Stimulated activated CD8-positive, alpha-beta memory T cell treated with anti-CD3 and anti-CD28 coated beads, Interleukin-15, amount 100 ng/mL, for 4 hours (primary cell): ENCODE data around the gene TEX26.

ENCODE experiments used
- DNase-seq, 2 donors: peaks; one replicate each; pipeline ENCODE4 v3.0.0-alpha.2; 2020; ENCODE audit warnings: low read depth in 2 of 2

The TEX26 gene

GRCh38 chr13:31011901-31012654 lies 79.6 kb downstream of the TEX26 start:
- DNase-seq, result no peak

GRCh38 chr13:31012655-31013024 lies 80.2 kb downstream of the TEX26 start:
- DNase-seq, result no peak

DNA sequence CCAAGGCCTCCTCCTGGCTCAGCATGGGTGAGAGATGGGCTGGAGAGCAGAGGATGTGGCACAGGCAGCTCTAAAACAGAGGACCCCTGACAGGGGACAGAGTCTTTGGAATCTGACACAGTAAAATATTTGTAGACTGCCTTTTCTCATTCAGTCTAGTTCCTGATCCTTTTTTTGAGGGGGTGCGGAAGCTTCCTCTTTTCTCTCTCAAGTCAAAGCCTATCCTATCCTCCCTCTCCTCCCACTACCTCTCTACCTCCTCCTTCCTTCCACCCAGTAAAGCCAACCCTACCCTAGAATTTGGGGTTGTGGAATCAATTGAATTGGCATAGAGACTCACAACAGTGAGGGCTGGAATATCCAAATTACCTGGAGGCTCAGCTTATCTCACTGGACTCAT lies 82.0 kb downstream of the TEX26 start:
- no peak for DNase-seq

DNA sequence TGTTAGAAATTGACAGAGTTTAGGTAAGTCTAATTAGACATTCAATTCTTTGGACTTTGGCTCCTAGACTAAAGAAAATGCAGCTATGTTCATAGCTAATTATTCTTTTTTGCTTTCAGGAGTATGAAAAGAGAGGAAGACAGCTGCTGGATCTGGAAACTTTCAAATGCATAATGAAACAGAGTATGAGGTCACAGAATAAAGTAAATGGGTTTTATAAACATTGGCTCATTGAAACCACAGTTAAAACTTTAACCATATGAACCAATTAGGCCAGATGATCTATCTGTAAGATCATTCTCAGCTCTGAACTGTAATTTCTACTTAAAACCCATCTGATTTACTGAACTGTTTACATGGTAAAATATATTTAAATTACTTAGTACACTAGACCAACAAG lies 82.7 kb downstream of the TEX26 start:
- DNase-seq, result no peak

GRCh38 chr13:31016342-31017325 lies 84.2 kb downstream of the TEX26 start:
- DNase-seq, result no peak

DNA sequence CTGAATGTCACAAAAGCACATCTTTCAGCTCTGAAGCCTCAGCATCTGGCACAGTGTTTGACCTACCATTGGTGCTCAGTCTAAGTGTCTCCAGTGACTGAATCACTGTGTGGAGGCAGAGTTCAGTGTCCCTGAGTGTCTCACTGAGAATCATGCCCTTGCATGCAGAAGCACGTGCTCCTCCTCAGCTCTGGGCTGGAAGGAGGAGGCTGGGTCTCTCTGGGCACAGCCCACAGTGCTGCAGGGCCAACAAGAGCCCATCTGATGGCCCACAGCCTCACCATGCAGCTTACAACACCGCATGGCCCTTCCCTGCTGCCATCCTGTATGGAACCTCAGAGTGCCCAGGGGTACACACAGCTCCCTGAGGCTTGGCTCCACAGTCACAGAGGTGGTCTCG lies 86.1 kb downstream of the TEX26 start:
- DNase-seq, result no peak

GRCh38 chr13:31020996-31021395 lies 88.5 kb downstream of the TEX26 start:
- DNase-seq, result no peak

- no peak for DNase-seq
Observed at GRCh38 chr13:31022288-31022895, 89.9 kb downstream of the TEX26 start.

DNA sequence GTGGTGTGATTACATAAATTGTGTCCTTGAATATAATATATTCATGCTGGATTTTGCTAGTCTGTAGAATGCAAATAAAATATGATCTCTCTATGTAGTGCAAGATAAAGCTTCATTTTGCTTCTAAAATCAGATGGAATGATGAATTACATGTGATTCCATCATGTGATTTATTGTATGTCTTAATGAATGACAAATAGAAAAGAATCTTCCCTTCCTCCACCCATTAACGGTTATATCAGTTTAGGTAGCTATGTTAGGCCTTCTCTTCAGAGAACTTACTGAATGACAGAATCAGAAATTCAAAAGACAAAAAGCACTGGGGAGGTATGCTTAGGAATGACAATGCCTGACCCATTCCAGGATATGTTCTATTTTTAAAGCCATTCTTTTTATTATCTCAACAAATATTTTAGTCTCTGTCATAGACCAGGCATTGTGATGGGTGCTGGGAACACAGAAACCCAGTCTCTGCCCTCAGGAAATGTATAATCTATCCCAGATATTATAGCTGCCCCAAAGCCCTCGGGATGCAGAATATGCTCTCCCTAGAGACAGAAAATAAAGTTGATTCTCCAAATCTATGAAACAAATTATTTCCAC lies 90.6 kb downstream of the TEX26 start:
- no peak for DNase-seq
